HL-60/S4 treated with phorbol 12-myristate 13-acetate at 8.2 ng/mL for 4 days and 3 days (cell line): ENCODE results near the gene GALNT14.

Experiments
- in situ Hi-C: fragments of 300-500 bp; cut with MboI; formaldehyde crosslinking; loops from 2 replicates; pipeline ENCODE4 v1.15.0; 2022; ENCODE audit warnings: low sequenced_read_pairs

Gene GALNT14

DNA sequence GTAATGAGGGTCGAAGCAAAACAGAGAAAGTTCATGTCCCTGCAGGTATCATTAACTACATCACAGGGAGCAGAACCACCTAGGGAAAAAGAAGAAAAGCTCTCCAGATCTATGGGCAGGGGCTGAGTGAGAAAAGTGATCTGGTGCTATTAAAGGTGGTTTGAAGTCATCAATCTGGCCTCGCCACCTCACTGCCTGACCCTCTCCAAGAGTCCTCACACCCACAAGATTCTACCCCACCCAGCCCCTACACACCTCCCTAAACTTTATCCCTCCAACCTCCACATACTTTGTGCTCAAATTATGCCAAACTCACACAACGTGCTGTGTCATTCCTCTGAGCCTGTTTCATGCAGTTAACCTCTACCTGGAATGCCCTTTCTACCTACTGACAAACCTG, 2.2 kb downstream of the GALNT14 start:
- in situ Hi-C loops = no loop called here

DNA sequence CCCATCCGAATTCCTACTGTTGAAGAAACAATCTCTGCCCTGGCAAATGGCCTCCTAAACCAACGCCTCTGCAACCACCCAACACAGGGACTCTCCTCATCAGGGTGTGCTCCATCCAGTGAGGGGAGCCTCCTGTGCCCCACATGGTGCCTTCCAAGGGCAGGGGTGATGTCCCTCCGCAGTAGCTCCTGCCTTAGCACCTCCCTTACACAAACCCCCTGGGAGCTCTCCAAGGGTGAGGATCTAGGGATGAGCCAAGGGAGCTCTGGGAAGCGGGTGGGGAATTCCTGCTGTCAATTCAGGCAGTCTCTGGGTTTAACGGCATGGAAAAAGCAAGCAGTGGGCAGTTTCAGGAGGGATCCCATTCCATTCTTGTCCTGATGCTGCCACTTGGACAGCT, 3.8 kb downstream of the GALNT14 start:
- in situ Hi-C loops = no loop called here

DNA sequence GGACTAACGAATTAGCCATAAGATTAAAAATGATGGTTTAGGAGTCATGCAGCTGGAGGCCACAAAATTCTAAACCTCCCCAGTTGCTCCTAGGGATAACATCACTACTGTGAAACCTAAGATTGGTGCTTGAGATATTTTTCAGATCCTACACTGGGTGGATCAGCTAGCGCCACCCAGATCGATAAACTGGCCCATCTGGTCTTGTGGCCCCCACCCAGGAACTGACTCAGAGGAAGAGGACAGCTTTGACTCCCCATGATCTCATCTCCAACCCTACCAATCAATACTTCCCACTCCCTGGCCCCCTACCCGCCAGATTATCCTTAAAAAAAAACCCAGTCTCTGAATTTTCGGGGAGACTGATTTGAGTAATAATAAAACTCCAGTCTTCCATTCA, 5.5 kb downstream of the GALNT14 start:
- in situ Hi-C loops = no loop called here

DNA sequence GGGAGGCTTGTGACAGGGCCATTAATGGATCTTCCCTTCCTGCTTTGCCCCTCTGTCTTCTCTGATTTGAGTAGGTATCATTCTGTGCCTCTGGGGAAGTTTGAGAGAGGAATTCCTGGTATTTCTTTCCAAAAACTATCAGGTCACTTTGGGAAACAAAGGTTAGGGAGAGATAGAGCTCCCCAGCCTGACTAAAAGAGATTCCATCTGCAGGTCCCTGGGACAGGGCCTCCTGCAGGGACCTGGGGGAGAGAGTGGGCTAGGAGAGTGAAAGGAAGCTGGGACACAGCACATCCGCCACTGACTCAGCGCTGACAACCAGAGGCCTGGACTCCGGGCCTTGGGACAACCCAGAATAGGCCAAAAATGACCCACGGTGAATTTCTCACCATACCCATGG, 6.4 kb downstream of the GALNT14 start:
- in situ Hi-C loops = no loop called here

DNA sequence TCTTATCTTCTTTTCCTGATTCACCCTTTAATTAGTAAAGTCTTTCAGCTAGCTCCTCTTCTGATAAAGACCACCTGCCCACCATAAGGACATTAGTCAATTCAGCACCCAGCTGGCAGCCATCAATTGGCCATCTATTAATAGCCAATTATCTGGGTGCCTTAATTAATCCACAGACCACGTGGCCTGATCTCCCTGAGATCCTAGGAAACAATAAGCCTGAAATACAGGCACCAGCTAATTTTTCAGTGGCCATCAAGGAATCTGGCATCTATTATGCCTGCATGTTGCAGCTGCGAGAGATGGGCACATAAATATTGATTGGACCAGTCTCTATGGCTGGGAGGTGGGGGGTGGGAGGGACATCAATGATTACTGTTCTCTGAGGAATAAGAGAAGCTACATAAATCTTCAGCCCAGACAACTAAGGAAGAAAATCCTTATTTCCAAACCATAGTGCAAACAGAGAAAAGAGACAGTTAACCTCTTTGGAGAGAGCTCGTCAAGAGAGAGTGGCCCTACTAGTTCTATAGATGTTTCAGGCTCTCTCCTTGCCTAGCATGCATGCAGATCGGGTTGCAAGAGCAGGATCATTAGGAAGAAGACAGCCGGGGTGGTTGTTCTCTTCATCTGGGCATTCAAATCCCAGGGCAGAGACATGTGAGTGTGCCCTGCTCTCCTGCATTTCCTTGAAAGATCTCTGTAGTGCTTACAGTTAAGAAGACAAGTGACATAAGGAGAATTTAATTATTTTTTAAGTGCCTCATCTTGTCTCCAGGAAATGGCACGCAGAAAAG, 8.7 kb downstream of the GALNT14 start:
- in situ Hi-C loops = no loop called here

DNA sequence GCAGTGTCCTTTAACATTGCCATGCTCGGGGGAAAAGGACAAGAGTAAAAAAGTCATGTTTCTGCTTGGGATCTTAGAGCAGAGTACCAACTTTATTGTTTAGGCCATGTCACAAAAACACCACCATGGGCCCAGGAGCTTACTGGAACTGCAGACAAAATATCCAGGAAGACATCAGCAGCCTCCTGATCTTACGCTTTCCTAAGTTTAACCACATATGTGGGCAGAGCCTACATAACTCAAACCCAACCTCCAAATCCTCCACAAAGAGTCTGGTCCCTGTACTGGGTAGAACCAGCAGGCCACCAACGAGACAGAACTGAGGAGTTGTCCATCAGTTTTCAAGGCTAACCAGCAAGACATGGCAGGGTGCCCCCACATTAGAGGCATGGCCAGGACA, 10.3 kb downstream of the GALNT14 start:
- in situ Hi-C loops = no loop called here

DNA sequence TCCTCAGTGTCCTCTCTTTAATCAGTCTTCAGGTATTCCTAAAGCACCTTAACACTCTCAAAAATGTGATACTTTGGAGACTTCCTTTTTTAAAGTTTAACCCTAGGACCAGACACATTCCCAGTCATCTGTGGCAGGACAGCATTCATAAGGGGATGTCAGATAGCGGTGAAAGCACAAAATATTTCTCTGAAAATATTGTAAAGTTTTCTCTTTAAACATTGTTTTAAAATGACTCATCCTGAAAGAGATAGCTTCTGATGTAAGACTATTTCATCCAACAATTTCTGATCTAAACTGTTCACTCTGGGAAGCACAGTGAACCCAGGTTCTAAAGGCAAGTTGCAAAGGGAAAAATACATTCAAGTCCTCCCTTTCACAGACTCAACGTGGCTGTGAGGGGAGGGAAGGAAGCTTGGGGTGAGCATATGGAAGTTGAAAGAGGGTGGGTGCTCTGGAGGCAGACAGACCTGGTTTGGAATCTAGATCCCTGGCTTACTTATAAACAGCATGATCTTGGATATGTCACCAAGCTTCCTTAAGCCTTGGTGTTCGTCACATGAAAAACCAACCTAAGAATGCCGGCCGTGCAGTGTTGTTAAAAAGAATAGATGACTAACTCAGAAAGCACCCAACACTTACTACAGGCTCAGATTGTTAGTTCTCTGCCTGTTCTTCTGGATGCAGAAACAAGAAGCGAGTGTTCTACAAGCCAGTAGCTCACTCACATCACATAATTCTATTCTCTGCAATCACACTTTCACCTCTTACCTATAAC, 12.1 kb downstream of the GALNT14 start:
- in situ Hi-C loops = no loop called here

DNA sequence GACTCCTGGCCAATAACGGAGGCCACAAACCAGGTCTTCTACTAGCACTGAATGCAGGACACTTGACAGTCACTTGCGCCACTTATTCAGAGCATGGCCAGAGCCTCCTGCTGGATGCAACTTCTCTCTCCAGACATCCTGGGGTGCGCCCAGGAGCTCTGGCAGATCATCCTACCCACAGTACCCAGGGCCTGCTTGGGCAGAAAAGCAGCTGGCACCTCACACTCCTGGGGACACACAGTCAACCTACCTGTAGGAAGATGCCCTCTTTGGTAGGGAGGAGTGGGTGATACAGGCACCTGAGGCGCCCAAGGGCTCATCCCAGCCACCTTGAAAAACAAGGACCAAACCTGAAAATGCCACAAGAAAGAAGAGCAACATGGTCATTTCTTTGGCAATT, 13.3 kb downstream of the GALNT14 start:
- in situ Hi-C loops = no loop called here

DNA sequence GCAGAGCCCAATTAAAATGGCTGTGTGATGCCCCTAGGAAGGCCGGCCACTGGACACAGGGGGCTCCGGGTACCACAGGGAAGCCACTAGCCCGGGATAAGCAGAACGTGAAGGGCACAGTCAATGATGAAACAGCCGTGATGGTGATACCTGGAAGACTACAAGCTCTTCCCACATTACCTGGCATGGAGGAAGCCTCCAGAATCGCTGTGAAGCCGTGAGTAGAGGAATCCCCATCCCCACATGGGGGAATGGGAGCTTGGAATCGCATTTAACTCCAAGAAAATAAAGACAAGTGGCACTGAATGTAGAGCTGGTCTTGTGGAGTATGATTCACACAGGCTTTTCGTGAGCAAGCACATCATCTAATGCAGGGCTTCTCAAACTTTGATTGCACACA, 16.1 kb downstream of the GALNT14 start:
- in situ Hi-C loops = no loop called here

DNA sequence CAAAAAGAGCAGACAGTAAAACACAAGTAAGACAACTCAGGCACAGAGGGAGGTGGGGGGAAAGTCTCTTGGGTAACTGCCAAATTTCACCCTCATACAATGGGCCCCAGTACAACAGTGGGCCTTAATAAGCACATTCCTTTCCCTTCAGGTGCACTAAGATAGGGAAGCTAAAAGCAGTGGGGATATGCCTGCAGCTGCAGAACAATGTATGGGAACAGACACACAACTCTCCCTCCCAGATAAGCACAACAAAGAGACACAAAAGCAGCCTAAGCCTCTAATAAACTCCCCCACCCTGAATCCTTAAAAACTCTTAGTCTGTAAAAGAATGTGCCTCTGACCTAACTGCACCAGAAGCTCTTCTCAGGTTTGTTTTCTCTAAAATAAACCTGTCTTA, 24.5 kb downstream of the GALNT14 start:
- in situ Hi-C loops = no loop called here

DNA sequence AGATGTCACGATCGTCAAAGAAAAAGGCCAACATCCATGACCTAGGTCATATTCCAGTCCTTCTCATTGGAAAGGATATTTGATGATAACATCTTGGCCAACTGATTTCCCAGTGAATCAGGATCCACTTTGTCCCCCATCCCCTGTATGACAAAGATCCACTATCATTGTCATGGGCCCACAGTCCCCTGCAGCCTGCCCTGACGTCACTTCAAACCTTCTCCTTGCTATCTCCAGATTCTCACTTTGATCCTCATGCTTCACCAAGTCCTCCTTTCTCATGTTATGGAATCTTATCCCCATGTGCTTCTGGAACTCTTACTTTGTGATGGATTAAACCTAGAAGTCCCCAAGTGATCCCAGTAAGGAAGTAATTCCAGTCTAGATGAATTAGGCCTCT, 25.7 kb downstream of the GALNT14 start:
- in situ Hi-C loops = no loop called here

DNA sequence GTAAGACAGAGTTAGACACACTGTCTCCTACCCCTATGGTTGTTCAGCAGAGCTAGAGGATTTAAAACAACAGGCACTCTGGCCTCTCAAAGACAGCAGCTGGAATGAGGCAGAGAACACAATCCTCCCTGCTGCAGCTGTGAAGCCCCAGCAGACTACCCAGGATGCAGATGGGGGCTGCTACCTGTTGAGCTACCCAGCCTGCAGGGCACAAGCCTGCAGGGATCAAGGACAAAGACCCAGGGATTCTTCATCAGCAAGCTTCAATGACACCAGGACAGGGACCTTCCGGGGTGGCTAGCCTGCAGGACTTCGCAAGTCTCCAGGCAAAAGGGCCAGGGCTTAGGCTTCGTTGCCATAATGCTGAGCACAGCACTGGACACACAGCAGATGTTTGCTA, 27.2 kb downstream of the GALNT14 start:
- in situ Hi-C loops = no loop called here

DNA sequence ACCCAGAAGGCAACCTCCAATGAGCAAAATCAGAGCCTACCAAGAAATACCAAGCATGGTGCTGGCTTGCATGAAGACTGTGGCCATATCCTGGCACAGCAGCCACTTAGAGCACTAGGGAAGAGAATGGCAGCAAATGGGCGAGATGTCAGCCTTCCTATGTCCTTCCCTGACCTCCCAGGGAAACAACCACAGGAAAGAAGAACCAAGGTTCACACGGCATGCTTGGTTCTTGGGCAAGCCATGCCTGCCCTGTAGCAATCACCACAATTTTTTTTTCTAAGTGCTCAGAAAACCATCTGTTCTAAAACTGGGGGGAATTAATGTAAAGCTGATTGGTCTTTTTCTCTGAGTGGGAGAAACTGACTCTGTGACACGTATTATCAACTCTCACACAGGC, 27.8 kb downstream of the GALNT14 start:
- in situ Hi-C loops = no loop called here

DNA sequence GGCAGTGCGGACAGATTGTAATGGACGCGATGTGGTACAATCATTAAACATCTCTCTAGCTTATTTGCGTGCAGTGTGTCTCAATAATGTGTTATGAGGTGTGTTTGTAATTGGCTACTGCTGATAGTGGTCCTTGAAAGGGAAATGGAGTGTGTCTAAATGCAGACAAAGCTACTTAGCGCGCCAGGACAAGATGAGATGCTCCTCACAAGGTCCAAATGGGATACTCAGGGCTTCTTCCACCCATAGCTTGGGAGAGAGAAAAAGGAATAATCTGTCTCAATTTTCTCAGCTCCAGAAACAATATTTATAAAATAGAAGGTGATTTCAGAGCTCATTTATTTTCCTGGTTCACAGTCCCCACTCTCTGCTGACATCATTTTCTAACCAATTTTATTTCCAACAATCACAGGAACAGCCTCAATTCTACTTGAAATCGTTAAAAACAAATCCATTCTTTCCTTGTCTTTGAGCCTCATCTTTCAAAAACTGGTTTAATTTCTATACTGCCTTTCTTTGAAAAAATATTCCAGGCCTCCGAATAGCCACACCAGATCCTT, 28.5 kb downstream of the GALNT14 start:
- in situ Hi-C loops = no loop called here

DNA sequence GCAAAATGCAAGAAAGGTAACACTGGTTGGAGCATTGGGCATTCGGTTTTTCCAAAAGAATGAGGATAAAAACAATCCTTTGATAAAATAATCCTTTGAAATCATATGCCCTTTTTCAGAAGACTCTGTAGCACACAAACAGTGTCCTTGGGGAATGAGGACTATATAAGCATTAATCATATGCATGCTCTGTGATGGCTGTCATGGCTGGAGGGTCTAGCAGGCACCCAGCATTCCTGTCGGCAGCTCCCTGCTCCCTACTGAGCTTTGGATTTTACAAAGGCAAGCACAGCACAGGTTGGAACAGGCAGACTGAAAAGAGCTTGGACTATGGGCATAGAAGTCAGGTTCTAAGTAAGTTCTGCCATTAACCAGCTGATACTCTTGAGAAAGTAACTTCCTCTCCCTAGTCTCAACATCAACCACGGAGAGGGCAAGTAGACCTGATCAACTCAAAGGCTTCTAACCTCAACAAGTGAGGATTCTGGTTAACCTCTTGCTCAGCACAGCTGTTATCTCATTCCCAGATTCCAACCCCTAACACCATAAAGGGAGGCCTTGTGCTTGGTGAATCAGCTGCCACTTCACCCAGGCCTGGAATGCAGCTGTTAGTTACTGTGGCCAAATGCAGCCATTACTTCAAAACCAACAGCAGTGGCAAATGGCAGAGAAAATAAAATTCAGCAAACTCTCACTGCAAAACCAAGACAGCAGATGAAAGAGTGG, 29.5 kb downstream of the GALNT14 start:
- in situ Hi-C loops = no loop called here

DNA sequence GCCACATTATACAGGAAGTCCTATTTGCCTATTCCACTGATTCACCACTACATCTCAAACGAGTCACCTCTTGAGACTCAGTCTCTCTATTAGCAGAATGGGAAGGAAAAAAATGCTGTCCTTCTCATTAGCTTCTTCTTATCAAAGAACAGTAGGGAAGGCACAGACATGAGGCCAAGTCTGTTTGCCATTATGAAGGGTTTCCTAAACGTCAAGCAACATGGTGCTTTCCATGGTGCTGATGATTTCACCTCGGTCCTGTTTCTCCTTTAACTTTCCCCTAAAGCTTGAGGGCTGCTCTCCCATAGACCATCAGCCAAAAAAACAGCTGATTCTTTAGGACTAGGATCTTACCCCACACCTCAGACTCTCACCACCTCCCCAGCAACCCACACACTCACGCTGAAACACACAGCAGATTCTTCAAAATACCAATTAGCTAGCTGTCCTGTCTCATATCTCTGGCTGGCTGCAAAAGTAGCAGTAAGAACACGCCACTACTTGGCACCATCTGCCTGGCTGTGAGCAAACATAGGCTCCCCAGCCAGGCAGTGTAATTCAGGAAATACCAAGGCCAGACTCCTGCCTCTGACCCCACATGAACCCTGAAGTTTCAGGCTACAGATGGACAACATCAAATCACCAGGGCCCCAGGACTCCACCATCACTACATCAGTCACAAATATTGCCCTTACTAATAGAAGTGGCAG, 30.5 kb downstream of the GALNT14 start:
- in situ Hi-C loops = no loop called here

DNA sequence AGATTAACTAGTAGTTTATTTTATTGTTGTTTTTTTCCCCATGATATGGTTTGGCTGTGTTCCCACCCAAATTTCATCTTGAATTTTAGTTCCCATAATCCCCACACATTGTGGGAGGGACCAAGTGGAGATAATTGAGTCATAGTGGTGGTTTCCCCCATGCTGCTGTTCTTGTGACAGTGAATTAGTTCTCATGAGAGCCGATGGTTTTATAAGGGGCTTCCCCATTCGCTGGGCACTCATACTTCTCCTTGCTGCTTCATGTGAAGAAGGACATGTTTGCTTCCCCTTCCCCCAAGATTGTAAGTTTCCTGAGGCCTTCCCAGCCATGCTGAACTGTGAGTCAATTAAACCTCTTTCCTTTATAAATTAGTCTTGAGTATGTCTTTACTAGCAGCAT, 36.5 kb downstream of the GALNT14 start:
- in situ Hi-C loops = no loop called here

DNA sequence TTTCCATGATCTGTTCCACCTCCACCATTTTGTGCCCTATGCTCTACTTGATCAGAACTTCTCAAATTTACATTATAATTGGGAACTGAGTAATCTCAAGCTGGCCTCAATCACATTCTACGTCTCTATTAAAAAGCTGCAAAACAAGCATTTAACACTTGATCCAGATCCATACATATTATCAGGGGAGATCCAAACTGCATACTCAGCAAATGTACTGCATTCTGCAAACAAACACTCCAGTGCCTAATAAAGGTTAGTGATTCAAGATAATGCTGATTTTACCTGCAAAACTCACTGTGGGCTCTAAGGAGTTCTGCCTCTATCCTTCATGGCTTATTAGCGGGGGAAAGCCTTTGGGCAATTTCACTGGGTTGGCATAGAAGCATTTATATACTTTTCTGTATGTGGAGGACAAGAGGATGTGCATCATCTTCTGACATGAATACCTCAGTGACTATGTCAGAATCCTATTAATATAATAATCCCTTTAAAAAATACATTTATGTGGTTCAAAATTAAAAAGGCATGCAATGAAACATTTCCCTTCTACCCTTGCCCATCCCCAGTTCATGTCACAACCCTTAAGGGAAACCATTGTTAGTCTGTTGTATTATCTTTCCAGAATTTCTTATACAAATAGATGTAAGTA, 40.2 kb downstream of the GALNT14 start:
- in situ Hi-C loops = no loop called here

DNA sequence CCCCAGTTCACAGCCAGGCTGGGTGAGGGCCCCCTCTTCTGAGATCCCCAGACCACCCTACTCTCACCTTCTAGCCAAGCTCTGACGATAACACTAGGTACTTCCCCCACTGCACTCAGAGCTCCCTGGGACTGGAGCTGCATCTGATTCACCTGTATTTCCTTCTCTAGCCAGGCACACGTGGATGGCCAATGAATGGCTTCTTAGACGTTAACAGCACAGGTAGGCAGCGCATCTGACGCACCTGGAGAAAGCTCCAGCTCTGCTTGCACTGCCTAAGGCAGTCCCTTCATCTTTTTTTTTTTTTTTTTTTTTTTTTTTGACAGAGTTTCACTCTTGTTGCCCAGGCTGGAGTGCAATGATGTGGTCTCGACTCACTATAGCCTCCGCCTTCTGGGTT, 48.1 kb downstream of the GALNT14 start:
- in situ Hi-C loops = no loop called here

DNA sequence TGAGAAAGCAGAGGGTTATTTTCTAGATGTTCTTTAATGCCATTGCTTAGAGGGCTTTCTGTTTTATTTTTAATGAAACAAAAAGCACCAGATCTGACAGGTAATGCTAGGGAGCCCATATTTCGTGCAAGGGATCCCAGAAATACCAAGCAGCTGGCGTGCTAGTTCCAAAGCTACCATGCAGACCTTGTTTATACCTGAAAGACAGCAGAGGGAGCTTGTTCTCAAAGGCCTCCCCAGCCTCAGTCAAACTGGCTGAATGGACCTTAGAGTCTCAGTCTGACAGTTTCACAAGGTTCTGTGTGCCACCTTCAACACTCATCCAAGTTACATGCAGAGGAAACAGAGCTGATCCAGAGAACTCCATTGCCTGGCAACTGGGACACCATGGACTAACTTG, 48.6 kb downstream of the GALNT14 start:
- in situ Hi-C loops = no loop called here
